Activated naive CD4-positive, alpha-beta T cell treated with Interleukin-2 at 50 U/mL for 16 hours (primary cell): ENCODE results near the gene ERI3.
"Not testable (repeated sequence)": the region's sequence is repeated elsewhere in the genome, so short reads cannot be mapped to it uniquely, and the experiment has no call there.

ENCODE experiments used
- DNase-seq: peaks from one replicate; pipeline ENCODE4 v3.0.0-alpha.2; 2020

ERI3 gene

GRCh38 chr1:44235808-44236207 lies 119.2 kb downstream of the ERI3 start:
- DNase-seq, result no peak

GRCh38 chr1:44233593-44233992 lies 121.5 kb downstream of the ERI3 start:
- no peak for DNase-seq

DNA sequence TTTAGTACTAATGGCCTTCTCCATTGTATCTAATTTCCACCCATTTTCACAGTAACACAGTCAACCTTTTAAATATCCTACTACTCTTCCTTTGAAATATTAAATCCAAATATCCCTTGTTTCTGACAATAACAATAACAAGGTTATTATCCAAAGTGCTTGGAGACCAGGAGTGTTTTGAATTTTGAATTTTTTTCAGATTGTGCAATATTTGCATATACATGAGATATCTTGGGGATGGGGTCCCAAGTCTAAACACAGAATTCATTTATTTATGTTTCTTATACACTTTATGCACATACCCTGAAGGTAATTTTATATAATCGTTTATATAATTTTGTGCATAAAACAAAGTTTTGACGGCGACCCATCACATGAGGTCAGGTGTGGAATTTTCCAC lies 124.3 kb downstream of the ERI3 start:
- no peak for DNase-seq

DNA sequence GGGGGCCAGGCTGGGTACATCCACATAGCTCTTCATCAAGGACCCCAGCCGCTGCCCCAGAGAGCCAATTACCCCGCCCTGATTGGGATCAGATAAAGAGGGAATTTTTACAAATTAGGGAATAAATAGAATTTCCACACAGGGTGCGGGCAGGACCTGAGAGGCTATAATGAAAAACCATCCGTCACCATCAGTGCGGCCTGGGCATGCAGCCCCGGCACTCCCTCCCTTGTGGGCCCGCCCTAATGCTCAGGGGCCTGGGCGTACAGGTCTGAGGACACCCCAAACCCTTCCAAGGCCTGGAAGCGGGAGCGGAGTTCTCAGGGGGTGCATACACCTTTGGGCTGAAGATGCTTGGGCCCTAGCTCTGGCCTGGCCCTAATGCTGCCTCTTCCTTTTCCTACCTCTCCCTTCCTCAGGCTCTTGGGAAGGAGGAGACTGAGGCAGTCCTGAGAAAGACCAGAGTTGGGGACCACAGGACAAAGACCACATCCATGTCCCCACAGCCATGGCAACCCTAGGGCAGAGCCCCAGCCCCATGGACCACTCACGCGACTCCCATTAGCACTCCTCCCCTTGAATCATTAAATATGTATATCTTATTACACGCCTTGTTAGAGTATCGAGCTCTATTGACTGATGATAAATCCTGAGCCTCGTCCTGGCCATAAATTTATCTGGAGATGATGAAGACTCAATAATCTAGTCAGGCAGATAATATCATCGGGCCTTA lies 125.5 kb downstream of the ERI3 start:
- no peak for DNase-seq

DNA sequence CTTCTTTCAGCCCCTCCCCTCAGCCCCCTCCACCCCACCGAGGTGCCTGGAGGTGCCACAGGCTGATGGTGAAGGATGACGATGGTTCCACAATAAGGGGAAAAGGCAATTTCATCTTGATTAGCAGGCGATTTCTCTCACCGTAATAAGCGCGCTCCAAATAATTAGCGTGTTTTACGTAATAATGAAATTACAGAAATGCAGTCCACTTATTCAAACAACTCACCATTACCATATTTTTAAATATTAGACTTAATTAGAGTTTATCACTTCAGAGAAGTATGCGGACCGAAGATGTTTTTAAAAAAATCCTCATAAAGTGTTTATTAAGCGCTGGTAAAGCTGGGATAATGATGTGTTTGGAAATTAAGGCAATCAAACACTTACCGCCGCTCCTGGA lies 126.8 kb downstream of the ERI3 start:
- no peak for DNase-seq

DNA sequence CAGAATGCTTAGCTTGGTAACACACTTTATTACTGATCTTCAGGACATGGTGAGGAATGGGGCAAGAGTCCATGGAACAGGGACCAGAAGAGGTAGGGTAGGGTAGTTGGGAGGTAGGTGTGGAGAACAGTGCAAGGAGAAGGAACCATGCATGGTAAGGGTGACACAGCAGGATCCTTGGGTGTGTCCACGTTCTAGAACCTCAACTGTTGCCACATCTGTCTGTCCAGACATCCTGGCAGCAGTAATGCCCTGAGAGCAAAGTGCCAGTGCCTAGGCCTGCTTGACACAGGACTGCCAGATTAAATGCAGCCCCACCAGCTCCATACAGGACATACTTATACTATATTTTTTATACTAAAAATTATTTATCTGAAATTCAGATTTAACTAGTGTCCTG lies 127.8 kb downstream of the ERI3 start:
- no peak for DNase-seq

GRCh38 chr1:44225761-44226160 lies 129.3 kb downstream of the ERI3 start:
- DNase-seq, result no peak

- no peak for DNase-seq
Observed at GRCh38 chr1:44223187-44223610, 131.9 kb downstream of the ERI3 start.

GRCh38 chr1:44222397-44223186 lies 132.5 kb downstream of the ERI3 start:
- DNase-seq, result no peak

DNA sequence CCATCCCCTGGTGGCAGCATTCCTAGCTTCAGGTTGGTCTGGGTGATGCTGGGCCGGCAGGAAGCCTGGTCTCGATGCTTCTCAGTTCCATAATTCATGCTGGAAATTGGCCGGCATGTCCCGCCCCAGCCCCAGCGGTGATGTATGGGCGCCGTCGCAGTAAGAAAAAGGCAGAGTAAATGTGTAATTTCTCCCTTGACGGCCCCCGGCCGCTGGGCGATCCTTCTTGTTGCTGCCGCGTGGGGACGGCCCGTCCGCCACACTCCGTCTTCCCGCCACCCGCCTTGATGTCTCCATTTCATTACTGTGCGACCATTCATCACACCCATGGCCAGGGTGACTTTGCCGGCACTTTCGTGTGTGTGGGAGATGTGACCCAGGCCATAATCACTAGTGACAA lies 133.3 kb downstream of the ERI3 start:
- no peak for DNase-seq

GRCh38 chr1:44220755-44221154 lies 134.3 kb downstream of the ERI3 start:
- no peak for DNase-seq

DNA sequence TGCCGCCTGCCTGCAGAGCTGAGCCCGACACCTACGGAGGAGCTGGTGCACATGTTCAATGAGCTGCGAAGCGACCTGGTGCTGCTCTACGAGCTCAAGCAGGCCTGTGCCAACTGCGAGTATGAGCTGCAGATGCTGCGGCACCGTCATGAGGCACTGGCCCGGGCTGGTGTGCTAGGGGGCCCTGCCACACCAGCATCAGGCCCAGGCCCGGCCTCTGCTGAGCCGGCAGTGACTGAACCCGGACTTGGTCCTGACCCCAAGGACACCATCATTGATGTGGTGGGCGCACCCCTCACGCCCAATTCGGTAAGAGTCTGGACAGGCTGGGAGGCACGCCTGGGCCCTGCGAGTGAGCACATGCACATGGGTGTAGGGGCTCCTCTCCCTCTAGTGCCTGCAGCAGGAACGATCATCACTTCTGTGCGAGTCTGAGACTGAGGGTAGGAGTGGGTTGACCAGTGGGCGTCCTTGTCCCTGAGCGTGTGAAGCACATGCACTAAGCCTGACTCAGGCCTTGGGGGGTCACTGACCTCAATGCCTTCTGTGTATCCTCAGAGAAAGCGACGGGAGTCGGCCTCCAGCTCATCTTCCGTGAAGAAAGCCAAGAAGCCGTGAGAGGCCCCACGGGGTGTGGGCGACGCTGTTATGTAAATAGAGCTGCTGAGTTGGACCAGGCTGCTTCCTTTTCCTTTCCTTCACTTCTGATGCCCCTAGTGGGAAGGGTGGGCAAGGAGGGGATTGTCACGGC lies 134.9 kb downstream of the ERI3 start:
- no peak for DNase-seq

GRCh38 chr1:44219301-44219626 lies 135.8 kb downstream of the ERI3 start:
- no peak for DNase-seq

GRCh38 chr1:44218503-44219300 lies 136.4 kb downstream of the ERI3 start:
- no peak for DNase-seq

DNA sequence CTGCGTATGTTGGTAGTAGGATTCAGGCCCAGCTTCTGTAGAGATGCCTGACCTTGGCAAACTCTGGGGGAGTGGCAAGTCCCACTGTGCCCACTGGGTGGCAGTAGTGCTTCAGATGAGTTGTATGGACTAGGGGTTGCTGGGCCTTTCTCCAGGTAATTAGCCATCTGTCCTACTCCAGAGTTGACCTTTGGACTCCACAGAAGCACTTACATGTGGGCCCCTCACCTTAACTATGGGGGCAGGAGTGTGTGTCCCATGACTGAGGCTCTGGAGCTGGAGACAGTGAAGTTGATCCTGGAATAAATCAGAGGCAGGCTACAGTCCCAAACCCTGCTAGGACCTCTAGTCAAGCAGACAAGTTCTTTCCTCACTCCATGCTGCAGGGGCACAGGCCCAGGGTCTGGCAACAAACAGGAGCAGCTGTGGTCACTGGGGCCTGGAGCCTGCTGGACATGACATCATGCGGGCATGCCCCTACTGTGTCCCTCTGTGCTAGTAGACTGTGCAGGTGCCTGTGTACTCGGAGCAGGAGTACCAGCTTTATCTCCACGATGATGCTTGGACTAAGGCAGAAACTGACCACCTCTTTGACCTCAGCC lies 137.1 kb downstream of the ERI3 start:
- DNase-seq, result peak; percentile 79

DNA sequence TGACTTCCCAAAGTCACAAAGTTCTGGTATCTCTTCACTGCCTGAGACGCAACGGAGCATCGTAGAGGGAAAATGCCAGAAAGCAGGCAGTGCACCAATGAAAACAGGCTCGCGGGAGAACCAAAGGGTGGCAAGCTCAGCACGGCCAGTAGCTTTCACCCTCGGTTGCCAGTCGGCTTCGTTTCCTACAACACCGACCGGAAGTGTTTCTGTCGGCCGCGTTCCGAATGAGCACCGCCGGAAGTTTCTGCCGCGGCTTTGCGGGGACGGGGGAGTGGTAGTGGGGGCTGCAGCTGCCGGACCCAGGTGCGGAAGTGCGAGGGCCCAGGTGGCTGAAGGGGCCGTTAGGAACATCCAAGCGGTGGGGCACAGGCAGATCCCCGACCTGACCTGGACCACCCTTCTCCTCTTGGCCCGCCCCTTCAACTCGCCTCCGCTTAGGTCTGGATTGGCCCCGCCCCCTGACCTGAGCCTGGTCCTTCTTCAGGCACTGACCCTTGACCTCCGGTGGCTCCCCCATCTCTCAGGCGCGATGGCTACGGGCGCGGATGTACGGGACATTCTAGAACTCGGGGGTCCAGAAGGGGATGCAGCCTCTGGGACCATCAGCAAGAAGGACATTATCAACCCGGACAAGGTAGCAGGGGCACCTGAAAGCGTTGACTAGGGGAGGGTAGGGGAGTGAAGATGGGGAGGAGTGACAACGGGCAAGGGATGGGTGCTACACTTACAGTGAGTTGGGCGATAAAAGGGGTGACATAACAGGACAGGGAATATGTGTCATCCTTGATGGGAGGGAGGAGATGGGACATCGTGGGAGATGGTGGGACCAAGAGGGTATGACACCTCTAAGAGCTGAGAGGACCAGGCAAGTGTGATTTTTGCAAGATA lies 141.6 kb downstream of the ERI3 start, which contains the start of gene DMAP1:
DMAP1 (plus strand) TSS at position 250 of the 891 bp plus-strand sequence; CDS start at position 533, 283 bp downstream.
- DNase-seq, result peak; percentile 85

DNA sequence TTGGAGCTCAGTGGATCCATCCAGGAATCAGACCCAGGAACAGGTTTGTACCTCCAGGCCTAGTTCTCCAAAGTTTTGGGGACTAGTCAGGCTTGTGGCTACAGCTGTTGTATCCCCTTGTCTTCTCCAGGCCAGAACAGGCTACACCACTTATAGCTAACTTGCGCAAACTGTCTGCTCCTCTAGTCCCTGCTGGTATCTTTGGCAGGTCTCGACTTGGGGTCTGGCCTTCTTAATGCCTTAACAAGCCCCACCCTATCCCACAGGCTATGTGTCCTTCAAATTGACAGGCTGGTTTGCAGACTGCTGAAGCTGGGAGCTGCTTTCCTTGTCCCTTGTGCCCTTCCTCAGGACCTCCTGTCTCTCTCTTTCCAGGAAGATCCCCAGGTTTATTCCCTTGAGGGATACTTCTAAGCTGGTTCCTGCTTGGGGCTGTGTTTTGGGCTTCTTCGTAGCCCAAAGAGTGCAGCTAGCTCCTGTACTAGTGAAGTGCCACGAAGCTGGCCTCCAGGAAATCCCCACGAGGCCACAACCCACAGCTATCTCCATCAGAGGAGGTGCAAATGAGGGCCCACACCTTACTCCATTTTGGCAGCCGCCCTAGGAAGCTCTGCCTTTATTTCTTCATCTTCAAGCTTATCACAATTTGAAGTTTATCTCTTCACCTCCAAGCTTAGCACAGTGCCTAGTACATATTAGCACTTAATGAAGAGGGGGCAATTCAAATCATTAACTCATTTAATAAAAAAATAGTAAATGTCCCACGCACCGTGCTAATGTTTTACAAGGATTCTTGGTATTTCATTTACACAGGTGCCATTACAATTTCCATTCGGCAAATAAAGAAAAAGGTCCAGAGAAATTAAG lies 142.5 kb downstream of the ERI3 start:
- DNase-seq, result peak; percentile 45

DNA sequence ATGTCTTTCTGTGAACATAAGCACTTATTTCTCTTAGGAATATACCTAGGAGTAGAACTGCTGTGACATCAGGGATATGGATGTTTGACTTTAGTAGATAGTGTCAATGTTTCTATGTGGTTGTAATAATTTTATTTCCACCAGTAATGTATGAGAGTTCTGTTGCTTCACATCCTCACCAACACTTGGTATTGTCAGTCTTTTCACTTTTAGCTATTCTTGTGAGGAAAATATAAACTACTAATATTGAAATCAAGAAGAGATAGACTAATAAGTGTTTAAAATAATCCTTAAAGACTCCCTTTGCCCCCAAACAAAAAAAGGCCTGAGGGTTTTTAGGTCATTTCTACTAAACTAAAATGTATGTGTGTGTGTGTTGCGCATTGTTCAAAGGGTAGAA lies 144.5 kb downstream of the ERI3 start:
- DNase-seq, result no peak

GRCh38 chr1:44208226-44208625 lies 146.8 kb downstream of the ERI3 start:
- DNase-seq, result no peak

GRCh38 chr1:44206545-44206944 lies 148.5 kb downstream of the ERI3 start:
- DNase-seq, result not testable (repeated sequence)
